GM21786 (cell line): Measurements from ENCODE around the gene MIOX.
A peak's percentile ranks its signal among the peaks of the same experiment; 100 is the strongest.
"Not testable (repeated sequence)": the region's sequence is repeated elsewhere in the genome, so short reads cannot be mapped to it uniquely, and the experiment has no call there.

Experiments used
- ATAC-seq: cut with Tn5 transposase; IDR thresholded peaks from one replicate; pipeline ENCODE4 v1.9.1; 2021; ENCODE audit not compliant: unreplicated experiment

Gene MIOX

DNA sequence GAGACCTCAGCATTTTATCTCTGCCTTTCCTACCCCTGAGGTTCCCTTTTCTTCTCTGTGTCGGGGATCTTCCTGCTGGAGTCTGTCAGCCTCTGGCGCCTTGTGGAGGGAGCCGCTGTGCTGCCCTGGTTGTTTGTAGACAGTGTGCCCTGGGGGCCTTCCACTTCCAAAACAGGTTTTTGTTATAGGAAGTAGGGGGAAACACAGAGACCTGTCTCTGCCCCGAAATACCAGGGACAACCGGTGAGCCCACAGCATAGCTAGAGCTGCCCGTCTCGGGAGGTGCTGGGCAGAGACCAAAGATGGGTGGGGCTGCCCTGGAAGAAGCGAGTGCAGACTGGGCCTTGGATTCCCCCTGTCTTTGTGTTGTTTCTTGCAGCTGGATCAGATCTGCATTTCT, 29.4 kb downstream of the MIOX start:
- no peak for ATAC-seq

DNA sequence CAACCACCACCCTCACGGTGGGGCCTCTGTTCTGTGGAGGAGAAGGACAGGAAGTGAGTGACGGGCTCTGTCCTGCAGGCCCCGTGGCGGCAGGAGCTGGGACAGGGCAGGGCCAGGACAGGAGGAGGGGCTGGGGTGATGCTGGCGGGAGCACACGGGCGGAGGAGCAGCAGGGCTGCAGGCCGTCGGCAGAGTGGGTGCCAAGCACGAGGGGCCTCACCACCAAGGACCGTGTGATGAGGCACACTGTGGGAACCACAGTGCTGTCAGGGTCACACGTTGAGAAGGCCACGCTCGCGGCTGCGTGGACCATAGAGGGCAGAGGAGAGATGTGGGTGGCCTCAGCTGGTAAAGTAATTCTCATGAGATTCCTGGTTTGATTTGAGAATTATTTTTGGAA, 30.2 kb downstream of the MIOX start:
- ATAC-seq: no peak

DNA sequence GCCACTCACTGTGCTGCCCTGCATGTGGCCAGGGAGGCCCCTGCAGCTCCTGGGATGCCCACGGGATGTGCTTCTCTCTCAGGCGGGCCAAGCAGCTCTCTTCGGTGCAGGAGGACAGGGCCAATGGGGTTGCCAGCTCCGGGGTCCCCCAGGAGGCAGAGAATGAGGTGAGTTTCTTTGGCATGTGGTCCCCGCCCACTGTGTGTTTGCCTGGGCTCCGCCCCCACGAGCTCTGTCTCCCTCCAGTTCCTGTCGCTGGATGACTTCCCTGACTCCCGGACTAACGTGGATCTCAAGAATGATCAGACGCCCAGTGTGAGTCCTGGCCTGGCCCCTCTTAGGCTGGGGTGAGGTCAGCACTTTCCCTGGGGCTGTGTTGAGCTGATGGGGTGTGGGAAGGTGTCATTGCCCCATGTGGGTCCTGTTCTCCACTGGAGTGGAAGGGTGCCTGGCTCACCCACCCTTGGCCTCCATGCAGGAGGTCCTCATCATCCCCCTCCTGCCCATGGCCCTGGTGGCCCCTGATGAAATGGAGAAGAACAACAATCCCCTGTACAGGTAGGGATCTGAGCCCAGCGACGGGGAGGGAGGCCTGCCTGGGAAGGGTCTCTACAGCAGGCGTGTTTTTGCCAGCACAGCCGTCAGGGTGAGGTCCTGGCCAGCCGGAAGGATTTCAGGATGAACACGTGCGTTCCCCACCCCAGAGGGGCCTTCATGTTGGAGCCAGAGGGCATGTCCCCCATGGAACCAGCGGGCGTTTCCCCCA, 31.0 kb downstream of the MIOX start:
- ATAC-seq: no peak

DNA sequence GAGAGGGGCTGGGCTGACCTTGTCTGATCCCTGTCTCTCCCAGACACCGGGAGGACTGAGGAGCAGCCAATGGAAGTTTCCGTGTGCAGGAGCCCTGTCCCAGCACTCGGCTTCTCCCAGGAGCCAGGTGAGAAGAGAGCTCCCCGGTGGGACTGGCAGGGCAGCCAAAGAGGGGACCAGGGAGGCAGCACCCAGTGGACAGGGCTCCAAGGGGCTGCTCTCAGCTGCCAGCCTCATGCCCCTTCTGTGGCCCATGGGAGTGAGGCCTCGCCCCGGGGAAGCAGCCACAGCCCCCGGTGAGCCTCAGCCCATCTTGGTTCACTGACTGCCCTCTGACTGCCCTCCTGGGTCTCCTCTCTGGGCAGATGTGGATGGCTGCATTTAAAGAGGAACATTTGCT, 31.9 kb downstream of the MIOX start:
- ATAC-seq: no peak

DNA sequence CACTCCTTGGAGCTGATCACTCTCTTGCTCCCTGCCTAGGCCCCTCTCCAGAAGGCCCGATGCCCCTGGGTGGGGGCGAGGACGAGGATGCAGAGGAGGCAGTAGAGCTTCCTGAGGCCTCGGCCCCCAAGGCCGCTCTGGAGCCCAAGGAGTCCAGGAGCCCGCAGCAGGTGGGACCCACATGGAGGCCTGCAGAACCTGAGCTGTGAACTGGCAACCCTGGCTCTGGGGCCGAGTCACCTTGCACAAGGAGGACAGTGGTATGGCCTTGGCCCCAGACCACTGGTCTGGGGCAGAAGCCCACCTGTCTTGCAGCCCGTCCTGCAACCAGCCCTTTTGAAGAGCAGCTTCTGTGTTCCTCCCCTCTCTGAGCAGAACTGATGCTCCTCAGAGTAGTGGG, 32.5 kb downstream of the MIOX start:
- ATAC-seq: no peak

DNA sequence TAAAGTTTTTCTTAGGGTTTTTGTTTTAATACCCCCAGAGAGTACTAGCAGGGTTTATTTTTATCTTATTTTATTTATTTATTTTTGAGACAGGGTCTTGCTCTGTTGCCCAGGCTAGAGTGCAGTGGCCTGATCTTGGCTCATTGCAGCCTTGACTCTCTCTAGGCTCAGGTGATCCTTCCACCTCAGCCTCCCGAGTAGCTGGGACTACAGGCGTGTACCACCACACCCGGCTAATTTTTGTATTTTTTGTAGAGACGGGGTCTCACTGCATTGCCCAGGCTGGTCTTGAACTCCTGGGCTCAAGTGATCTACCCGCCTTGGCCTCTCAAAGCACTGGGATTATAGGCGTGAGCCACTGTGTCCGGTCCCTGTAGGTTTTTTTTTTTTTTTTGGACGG, 33.5 kb downstream of the MIOX start:
- ATAC-seq: not testable (repeated sequence)

DNA sequence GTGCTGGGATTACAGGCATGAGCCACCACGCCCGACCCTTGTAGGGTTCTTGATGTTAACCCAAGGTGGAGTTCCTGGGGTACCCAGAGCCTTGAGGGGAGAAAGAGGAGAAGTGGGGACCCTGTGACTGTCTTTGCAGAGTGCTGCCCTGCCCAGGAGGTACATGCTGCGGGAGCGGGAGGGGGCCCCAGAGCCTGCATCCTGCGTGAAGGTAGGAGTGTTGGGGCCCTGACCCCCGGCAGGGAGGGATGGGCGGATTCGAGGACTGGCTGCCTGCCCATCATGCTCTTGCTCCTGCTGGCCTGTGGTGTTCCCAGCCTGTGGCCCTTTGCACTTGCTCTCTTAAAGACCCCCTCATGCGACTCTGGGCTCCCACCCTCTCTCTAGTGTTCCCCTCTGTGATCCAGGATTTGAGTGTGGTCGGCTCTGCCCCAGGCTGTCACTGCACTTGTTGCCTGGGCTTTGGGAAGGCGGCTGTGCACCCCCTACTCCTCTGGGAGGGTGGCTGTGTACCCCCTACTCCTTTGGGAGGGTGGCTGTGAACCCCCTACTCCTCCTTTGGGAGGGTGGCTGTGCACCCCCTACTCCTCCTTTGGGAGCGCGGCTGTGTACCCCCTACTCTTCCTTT, 34.3 kb downstream of the MIOX start:
- no peak for ATAC-seq

DNA sequence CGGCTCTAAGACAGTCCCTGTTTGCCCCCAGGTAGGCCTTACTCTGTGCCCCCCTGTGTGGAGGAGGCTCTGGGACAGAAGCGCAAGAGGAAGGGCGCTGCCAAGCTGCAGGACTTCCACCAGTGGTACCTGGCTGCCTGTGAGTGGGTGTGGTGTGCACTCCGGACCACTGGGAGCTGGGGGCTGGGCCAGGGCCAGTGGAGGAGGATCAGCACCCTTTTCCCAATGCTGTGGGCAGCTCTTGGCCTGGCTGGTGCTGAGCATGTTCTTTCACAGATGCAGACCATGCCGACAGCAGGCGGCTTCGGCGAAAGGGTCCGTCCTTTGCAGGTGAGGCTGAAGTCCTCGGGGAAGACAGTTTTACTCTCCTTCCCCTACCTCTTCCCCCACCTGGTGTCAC, 35.1 kb downstream of the MIOX start:
- no peak for ATAC-seq

DNA sequence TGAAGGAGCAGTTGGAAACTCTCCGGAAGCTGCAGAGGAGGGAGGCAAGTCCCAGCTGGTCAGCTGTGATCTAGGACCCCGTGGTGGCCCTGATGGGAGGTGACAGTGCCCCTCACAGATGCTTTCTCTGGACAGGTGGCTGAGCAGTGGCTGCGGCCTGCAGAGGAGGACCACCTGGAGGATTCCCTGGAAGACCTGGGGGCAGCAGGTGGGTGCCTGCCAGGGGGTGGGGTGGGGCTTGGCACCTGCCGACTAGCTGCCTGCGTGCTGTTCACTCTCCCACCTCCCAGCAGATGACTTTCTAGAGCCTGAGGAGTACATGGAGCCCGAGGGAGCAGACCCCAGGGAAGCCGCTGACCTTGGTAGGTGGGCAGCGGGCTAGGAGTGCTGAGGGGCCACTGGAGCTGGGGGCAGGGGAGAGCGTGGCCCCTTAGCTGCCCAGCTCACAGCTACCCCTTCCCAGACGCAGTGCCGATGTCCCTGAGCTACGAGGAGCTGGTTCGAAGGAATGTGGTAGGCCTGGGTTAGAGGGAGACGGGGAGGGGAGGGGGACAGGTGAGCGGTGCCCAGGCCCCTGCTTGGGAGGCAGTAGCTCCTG, 35.6 kb downstream of the MIOX start:
- ATAC-seq: no peak

DNA sequence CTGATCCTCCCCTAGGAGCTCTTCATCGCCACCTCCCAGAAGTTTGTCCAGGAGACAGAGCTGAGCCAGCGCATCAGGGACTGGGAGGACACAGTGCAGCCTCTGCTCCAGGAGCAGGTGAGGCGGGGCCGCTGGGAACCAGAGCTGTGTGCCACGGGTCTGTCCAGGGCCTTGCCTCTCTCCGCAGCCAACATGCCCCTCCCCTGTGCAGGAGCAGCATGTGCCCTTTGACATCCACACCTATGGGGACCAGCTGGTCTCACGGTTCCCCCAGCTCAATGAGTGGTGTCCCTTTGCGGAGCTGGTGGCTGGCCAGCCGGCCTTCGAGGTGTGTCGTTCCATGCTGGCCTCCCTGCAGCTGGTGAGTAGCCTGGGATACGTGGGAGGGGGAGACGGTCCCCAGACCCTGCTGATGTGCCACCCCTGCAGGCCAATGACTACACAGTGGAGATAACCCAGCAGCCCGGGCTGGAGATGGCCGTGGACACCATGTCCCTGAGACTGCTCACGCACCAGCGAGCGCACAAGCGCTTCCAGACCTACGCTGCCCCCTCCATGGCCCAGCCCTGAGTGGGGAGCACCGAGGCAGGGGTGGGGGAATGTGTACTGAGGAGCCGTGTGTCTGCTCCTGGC, 36.3 kb downstream of the MIOX start:
- ATAC-seq: no peak

DNA sequence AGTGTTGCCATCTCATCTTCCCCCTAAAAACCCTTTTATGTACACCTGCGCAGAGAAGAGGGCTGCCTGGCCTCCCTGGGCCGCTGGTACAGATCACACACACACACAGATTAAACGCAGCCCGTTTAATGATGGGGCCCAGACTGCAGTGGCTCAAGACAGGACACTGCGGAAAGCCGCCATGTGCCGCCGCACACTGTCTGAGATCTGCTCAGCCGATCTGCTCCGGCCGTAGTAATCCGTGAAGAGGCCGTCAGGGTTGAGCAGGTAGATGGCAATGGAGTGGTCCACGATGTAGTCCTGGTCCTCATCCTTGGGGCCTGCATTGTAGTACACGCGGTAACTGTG, 36.8 kb downstream of the MIOX start:
- ATAC-seq: no peak

DNA sequence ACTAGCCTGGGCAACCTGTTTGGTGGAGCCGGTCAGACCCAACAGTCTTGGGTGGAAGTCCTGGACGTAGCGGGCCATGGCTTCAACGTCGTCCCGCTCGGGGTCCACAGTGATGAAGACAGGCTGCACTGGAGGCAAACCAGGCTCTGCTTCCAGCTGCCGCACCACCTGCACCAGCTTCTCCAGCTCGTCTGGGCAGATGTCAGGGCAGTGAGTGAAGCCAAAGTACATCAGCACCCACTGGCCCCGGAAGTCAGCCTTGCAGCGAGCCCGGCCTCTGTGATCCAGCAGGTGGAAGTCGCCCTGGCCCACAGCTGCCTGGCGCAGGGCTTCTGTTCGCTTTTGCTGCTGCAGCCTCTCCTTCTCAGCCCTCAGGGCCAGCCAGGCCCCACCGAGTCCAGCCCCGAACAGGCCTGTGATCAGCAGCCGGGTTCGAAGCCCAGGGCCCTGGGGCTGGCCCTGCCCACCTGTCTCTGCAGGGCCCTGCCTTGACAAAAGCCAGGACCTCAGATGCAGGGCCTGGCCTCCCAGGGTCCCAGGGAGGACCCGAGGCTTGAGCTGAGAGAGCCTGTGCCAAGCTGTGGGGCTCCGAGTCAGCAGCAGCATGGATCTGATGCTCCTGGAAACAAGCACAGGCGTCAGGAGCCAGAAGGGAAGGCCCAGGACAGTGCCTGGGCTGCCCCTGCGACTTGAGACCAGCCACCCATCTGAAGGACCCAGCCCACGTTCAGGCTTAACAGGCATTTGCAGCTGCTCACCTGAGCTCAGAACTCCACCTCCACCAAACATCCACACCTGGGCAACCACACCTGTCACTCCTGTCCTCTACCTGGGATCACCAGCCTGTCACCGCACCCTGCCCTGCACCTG, 37.4 kb downstream of the MIOX start:
- ATAC-seq: no peak

DNA sequence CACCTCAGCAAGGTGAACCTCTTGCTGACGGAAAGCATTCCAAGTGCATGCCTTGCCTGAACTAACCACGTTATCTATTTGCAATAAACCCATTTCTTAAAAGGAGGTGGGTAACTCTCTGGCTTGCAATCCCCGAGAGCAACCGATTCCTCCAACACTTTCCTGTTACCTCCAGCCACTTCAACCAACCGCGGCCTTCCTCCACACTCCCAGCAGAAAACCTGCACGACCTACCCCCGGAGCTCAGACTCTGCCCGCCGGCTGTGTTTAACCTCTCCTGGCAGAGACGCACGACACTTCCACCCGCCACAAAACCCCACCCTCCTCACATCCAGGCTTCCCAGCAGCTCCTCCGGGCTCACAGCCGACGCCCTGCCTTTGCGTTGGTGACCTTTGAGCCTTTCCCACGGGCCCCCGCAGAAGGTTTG, 38.0 kb downstream of the MIOX start:
- ATAC-seq: no peak

DNA sequence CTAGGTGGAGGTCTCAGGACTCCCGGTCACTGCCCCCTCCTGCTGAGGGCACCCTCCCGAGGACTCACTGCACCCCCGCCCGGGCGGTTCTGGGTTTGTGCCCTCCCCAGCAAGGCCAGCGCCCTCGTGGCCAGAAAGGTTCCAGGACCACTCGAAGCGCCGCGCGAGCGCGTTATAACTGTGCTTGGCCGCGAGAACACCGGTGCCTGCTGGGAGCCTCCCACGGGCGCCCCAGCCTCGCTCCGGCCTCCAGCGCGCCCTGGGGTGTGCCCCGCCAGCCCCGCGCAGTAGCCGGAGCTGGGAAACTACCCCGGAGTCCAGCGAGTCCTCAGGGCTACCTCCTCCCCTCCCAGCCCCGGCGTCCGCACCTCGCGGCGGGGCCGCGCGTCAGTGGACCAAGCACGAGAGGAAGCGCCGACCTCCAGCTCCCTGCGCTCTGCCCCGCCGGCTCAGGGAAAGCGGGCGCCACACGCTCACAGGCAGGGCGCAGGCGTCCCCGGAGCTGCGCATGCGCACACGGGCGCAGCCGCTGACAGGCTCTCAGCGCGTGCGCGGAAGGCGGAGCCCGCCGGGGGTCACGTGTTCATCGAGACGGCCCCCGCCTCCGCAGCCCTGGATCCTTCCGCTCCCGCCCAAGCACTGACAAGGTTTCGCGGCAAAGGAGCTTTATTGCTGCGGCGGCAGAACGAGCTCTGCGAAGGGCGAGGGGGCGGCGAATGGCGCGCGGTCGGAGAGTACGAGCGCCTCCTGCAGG, 38.6 kb downstream of the MIOX start, which contains the start of gene SCO2:
Gene SCO2, minus strand, starts transcription at position 495 of the 754 bp plus-strand sequence. CDS start 1,187 bp downstream, outside the sequence.
- peak; percentile 32 for ATAC-seq

DNA sequence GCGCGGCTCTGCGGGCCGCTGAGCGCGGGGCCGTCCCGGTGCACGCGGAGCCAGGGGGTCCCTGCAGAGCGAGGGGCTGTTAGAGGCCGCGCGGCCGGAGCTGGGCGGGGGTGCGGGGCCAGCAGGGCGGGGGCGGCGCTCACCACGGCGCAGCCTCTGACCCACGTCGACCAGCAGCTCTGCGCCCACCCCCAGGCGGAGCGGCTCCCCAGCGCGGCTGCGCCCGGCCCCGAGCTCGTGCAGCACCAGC, 39.1 kb downstream of the MIOX start:
- ATAC-seq: no peak

DNA sequence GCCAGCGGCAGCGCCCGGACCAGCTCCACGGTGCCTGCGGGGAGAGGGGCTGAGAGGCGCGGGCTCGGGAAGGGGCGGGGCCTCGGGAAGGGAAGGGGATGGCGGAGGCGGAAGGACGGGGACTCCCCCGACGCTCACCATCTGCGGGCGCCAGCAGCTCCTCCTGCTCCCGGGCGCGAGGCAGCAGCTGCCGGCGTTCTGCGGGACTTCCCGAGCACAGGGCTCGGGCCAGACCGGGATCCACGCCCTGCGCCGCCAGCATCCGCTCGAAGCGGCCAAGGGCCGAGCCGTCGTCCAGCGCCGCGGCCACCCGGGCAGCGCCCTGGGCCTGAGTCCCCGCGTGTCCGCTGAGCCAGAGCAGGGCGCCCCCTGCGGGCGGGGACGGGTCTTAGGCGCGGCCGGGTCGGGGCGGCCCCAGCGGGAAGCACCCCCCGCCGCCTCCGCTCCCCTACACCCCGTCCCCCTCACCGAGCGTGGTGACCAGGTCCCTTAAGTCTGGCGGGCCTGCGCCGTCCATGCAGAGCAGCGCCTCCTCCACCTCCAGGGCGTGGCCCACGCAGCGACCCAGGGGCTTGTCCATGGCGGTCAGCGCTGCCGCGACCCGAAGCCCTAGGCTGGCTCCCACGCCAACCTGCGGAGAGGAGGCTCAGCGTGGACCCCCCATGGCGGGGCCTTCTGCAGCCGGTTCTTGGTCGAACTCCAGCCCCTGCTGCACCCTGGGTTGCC, 39.6 kb downstream of the MIOX start:
- peak; percentile 21 for ATAC-seq

DNA sequence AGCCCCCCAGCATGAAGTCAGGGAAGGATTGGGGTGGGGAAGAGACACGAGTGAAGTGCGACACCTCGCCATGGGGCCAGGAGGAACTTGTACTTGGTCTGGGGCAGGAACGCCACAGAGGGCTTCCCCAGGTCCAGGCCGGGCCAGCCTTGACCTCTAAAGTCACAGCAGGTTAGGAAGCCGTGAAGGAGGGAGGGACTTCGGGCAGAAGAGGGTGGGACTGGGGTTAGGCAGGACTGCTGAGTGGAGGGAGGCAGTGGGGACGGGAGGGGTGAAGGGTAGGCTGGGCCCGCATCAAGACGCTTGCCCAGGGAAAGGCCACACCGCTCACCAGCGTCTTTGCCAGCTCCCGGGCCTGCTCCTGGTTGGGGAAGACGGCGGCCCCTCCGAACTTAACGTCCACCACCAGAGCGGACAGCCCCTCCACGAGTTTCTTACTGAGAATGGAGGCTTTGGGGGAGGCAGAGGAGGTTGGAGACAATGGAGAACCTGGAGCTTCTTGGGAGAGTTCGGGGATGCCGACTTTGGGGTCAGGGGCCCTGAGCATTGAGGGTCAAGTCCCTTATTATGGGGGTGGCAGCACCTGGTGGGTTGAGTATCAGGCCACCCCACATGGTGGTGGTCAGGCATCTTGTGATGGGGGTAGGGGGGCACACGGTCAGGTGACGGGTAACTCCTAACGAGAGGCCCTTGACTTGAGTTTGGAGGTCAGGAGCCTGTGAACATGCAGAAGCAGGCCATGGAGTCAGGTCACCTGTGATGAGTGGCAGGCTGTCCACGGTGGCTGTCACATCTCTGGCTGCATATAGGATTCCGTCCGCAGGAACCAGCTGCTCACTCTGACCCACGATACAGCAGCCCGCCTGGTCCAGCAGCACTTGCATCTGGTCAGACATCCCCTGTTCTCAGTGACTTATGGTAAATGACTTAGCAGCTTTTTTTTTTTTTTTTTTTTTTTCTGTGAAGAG, 40.5 kb downstream of the MIOX start:
- ATAC-seq: no peak

DNA sequence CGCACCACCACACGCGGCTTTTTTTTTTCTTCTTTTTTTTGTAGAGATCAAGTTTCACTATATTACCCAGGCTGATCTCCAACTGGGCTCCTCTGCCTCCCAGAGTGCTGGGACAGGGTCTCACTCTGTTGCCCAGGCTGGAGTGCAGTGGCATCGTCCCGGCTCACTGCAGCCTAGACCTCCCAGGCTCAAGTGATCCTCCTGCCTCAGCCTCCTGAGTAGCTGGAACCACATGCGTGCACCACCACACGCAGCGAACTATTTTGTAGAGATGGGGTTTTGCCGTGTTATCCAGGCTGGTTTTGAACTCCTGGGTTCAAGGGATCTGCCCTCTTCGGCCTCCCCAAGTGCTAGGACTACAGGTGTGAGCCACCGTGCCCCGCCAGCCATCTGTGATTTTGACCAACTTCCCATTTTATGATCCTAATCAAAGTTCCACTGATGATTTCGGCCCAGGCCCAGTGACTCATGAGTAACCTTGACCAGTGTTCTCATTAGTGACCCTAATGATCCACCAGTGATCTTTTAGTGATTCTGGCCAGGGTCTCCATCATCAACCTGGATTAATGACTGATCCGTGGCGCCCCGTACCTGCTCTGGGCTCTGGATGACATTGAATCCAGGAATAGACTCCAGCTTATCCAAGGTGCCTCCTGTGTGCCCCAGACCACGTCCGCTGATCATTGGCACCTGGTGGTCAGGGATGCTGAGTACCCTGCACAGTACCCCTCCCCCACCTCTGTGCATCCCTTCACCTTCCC, 41.4 kb downstream of the MIOX start:
- ATAC-seq: no peak
